HEK293 (cell line): Measurements from ENCODE around the gene ZBTB8A.

ENCODE experiments used
- CTCF ChIA-PET: fragments of 350-600 bp; formaldehyde crosslinking; extraction: SDS; loops from one replicate; lab custom pipeline; 2021; ENCODE audit warnings: antibody characterized with exemption; lab: Yijun Ruan, JAX
- POLR2A ChIA-PET: fragments of 300-600 bp; formaldehyde crosslinking; extraction: SDS; loops from one replicate; lab custom pipeline; 2020; ENCODE audit warnings: antibody characterized with exemption, inconsistent platforms; lab: Yijun Ruan, JAX
- H3K27ac ChIP-seq: fragments of 200-500 bp; sonication (Bioruptor generic); 2 replicates; pipeline ENCODE4 v1.5.1; 2014; ENCODE audit warnings: low read depth, low read length, control low read depth, inconsistent platforms; ENCODE audit errors: extremely low read depth
- H3K36me3 ChIP-seq, 2 experiments: fragments of 200-500 bp in 1 of 2; sonication (Bioruptor generic) in 1 of 2; 1 replicate in 1 of 2; 2 replicates in 1 of 2; pipeline ENCODE4 v1.5.1; 2014 to 2017; ENCODE audit warnings: inconsistent platforms in 2 of 2, low read length in 2 of 2; ENCODE audit not compliant: control insufficient read depth in 2 of 2, insufficient read depth in 1 of 2
- H3K4me1 ChIP-seq: fragments of 200-500 bp; sonication (Bioruptor generic); 2 replicates; pipeline ENCODE4 v1.5.1; 2014; ENCODE audit warnings: mild to moderate bottlenecking, low read length, inconsistent platforms; ENCODE audit not compliant: control insufficient read depth, insufficient read depth
- H3K4me3 ChIP-seq: 2 replicates; pipeline ENCODE4 v1.5.1; 2011; ENCODE audit warnings: low read depth, mild to moderate bottlenecking, control low read depth, low read length, moderate library complexity
- H3K9me3 ChIP-seq: fragments of 200-500 bp; sonication (Bioruptor generic); 2 replicates; pipeline ENCODE4 v1.5.1; 2014; ENCODE audit warnings: low read depth, low read length, inconsistent platforms; ENCODE audit not compliant: control insufficient read depth, insufficient read depth
- ATF2 ChIP-seq: fragments of 450-650 bp; formaldehyde crosslinking; IDR thresholded peaks from 2 replicates; pipeline ENCODE4 v1.5.1; 2016; ENCODE audit warnings: missing biosample characterization, missing genetic modification characterization, low read depth
- FEZF1 ChIP-seq: fragments of 450-650 bp; formaldehyde crosslinking; IDR thresholded peaks from 2 replicates; pipeline ENCODE4 v1.5.1; 2016; ENCODE audit warnings: missing biosample characterization, missing genetic modification characterization
- GLIS2 ChIP-seq: fragments of 450-650 bp; formaldehyde crosslinking; IDR thresholded peaks from 2 replicates; pipeline ENCODE4 v1.5.1; 2016; ENCODE audit warnings: missing biosample characterization, missing genetic modification characterization
- HOXC10 ChIP-seq: sonication (generic); formaldehyde crosslinking; IDR thresholded peaks from 2 replicates; pipeline ENCODE4 v1.8.1; 2023; ENCODE audit warnings: mild to moderate bottlenecking, missing genetic modification reagents
- KLF8 ChIP-seq: fragments of 450-650 bp; formaldehyde crosslinking; IDR thresholded peaks from 2 replicates; pipeline ENCODE4 v1.5.1; 2016; ENCODE audit warnings: missing biosample characterization, missing genetic modification characterization
- PRDM1 ChIP-seq: fragments of 450-650 bp; formaldehyde crosslinking; IDR thresholded peaks from 2 replicates; pipeline ENCODE4; 2016; ENCODE audit warnings: missing biosample characterization, missing genetic modification characterization
- SALL2 ChIP-seq: fragments of 450-650 bp; formaldehyde crosslinking; IDR thresholded peaks from 2 replicates; pipeline ENCODE4 v1.5.0; 2017; ENCODE audit warnings: missing biosample characterization, mild to moderate bottlenecking, missing genetic modification characterization, borderline replicate concordance
- SETDB1 ChIP-seq: IDR thresholded peaks from one replicate; pipeline ENCODE4 v1.6.1; 2017; ENCODE audit warnings: mild to moderate bottlenecking, low read length, moderate library complexity, mixed read lengths; ENCODE audit not compliant: insufficient read length
- ZBTB6 ChIP-seq: fragments of 450-650 bp; formaldehyde crosslinking; IDR thresholded peaks from 2 replicates; pipeline ENCODE4 v1.5.1; 2017; ENCODE audit warnings: missing biosample characterization, missing genetic modification characterization
- ZFP41 ChIP-seq: fragments of 450-650 bp; formaldehyde crosslinking; IDR thresholded peaks from 2 replicates; pipeline ENCODE4 v1.5.1; 2016; ENCODE audit warnings: missing biosample characterization, missing genetic modification characterization, borderline replicate concordance
- ZFP69B ChIP-seq: fragments of 450-650 bp; formaldehyde crosslinking; IDR thresholded peaks from 2 replicates; pipeline ENCODE4 v1.5.1; 2016; ENCODE audit warnings: missing biosample characterization, missing genetic modification characterization
- ZNF114 ChIP-seq: fragments of 450-650 bp; formaldehyde crosslinking; IDR thresholded peaks from 2 replicates; pipeline ENCODE4 v1.5.0; 2017; ENCODE audit warnings: missing biosample characterization, missing genetic modification characterization
- ZNF239 ChIP-seq: fragments of 450-650 bp; formaldehyde crosslinking; IDR thresholded peaks from 2 replicates; pipeline ENCODE4 v1.5.1; 2016; ENCODE audit warnings: missing biosample characterization, missing genetic modification characterization
- ZNF324 ChIP-seq: fragments of 450-650 bp; formaldehyde crosslinking; IDR thresholded peaks from 2 replicates; pipeline ENCODE4 v1.5.1; 2016; ENCODE audit warnings: missing biosample characterization, missing genetic modification characterization
- ZNF366 ChIP-seq: fragments of 450-650 bp; formaldehyde crosslinking; conservative IDR thresholded peaks from 2 replicates; pipeline ENCODE4 v1.5.1; 2016; ENCODE audit warnings: missing biosample characterization, missing genetic modification characterization
- ZNF394 ChIP-seq: fragments of 450-650 bp; formaldehyde crosslinking; IDR thresholded peaks from 2 replicates; pipeline ENCODE4 v1.5.1; 2016; ENCODE audit warnings: missing biosample characterization, missing genetic modification characterization, mild to moderate bottlenecking, moderate library complexity, borderline replicate concordance
- ZNF398 ChIP-seq: fragments of 450-650 bp; formaldehyde crosslinking; IDR thresholded peaks from 2 replicates; pipeline ENCODE4 v1.5.1; 2017; ENCODE audit warnings: missing biosample characterization, missing genetic modification characterization
- ZNF433 ChIP-seq: fragments of 450-650 bp; formaldehyde crosslinking; IDR thresholded peaks from 2 replicates; pipeline ENCODE4 v1.5.1; 2016; ENCODE audit warnings: missing biosample characterization, missing genetic modification characterization, low read depth
- ZNF555 ChIP-seq: fragments of 450-650 bp; formaldehyde crosslinking; conservative IDR thresholded peaks from 2 replicates; pipeline ENCODE4 v1.5.1; 2017; ENCODE audit warnings: missing biosample characterization, mild to moderate bottlenecking, missing genetic modification characterization, inconsistent platforms
- ZNF585B ChIP-seq: fragments of 450-650 bp; formaldehyde crosslinking; IDR thresholded peaks from 2 replicates; pipeline ENCODE4 v1.5.1; 2016; ENCODE audit warnings: missing biosample characterization, missing genetic modification characterization
- ZNF600 ChIP-seq: fragments of 450-650 bp; formaldehyde crosslinking; IDR thresholded peaks from 2 replicates; pipeline ENCODE4 v1.5.1; 2016; ENCODE audit warnings: missing biosample characterization, missing genetic modification characterization
- ZNF645 ChIP-seq: fragments of 450-650 bp; formaldehyde crosslinking; IDR thresholded peaks from 2 replicates; pipeline ENCODE4; 2016; ENCODE audit warnings: missing biosample characterization, missing genetic modification characterization
- ZNF658 ChIP-seq: fragments of 450-650 bp; formaldehyde crosslinking; IDR thresholded peaks from 2 replicates; pipeline ENCODE4; 2016; ENCODE audit warnings: missing biosample characterization, missing genetic modification characterization
- ZNF660 ChIP-seq: fragments of 450-650 bp; IDR thresholded peaks from 2 replicates; pipeline ENCODE4 v1.5.1; 2018; ENCODE audit warnings: missing biosample characterization, mild to moderate bottlenecking, missing genetic modification characterization
- ZNF768 ChIP-seq: fragments of 450-650 bp; formaldehyde crosslinking; IDR thresholded peaks from 2 replicates; pipeline ENCODE4 v1.5.1; 2018; ENCODE audit warnings: missing biosample characterization, mild to moderate bottlenecking, missing genetic modification characterization
- ZNF785 ChIP-seq: fragments of 450-650 bp; formaldehyde crosslinking; IDR thresholded peaks from 2 replicates; pipeline ENCODE4 v1.5.1; 2016; ENCODE audit warnings: missing biosample characterization, missing genetic modification characterization
- ZSCAN30 ChIP-seq: fragments of 450-650 bp; IDR thresholded peaks from 2 replicates; pipeline ENCODE4 v1.5.1; 2018; ENCODE audit warnings: missing biosample characterization, mild to moderate bottlenecking, missing genetic modification characterization, moderate library complexity

ZBTB8A gene

GRCh38 chr1:32536117-32536516 is 3.1 kb upstream of the ZBTB8A start (continued):
- TF ChIP-seq ZBTB6 (tag by site-specific recombination) = no peak
- no peak for TF ChIP-seq ZNF645
- no peak for TF ChIP-seq HOXC10

- H3K36me3 ChIP-seq = no peaks in the 10 kb centered on the region
- ChIA-PET POLR2A (interaction anchor here (0.5 kb wide), 1 partner anchor 98 kb away, joined by 4 read pairs; no protein-coding TSS in a partner anchor), CTCF (interaction anchor here (0.6 to 4.3 kb wide), 2 partner anchors 16 to 88 kb away, joined by 3 to 14 read pairs; no protein-coding TSS in a partner anchor)
- no peak overlapping the region for H3K27ac ChIP-seq
- no peak overlapping the region for H3K4me3 ChIP-seq
- no peaks in the 10 kb centered on the region for H3K9me3 ChIP-seq
- TF ChIP-seq ZNF394 (tag by site-specific recombination) = no peak
- peak; percentile 24; the same call in 1 of the 2 replicates for TF ChIP-seq ATF2 (tag by site-specific recombination)
- H3K4me1 ChIP-seq = peaks cover 9% of the 10 kb centered on the region
Observed at GRCh38 chr1:32536764-32537163, 2.5 kb upstream of the ZBTB8A start.

- CTCF ChIA-PET = interaction anchor here (0.6 to 1.0 kb wide), 2 partner anchors 72 to 106 kb away, joined by 4 to 5 read pairs; no protein-coding TSS in a partner anchor
- H3K27ac ChIP-seq = peak overlapping the region; percentile 69
- TF ChIP-seq ZNF585B (tag by site-specific recombination) = no peak
- TF ChIP-seq ZNF785 (tag by site-specific recombination) = no peak
- 0 out of 2 replicates have a peak, but pooled peaks have one; percentile 15 for TF ChIP-seq ZSCAN30 (tag by site-specific recombination)
- TF ChIP-seq ZNF398 (tag by site-specific recombination) = peak; percentile 10; the same call in 1 of the 2 replicates
- peak; percentile 36; the same call in 1 of the 2 replicates for TF ChIP-seq ZNF600 (tag by site-specific recombination)
- TF ChIP-seq PRDM1 (tag by site-specific recombination) = no peak
- TF ChIP-seq ZNF239 = no peak
- no peak for TF ChIP-seq ZNF658 (tag by site-specific recombination)
- TF ChIP-seq ZNF660 (tag by site-specific recombination) = peak; percentile 16; the same call in 1 of the 2 replicates
- TF ChIP-seq SALL2 = no peak
- no peak for TF ChIP-seq FEZF1
- peak; percentile 54; the same call in 1 of the 2 replicates for TF ChIP-seq KLF8 (tag by site-specific recombination)
- no peak for TF ChIP-seq ZNF324 (tag by site-specific recombination)
- no peak for TF ChIP-seq ZNF433
- no peak for TF ChIP-seq ZFP41
- no peak for TF ChIP-seq ZNF114 (tag by site-specific recombination)
- TF ChIP-seq ZNF555 (tag by site-specific recombination) = no peak
- no peak for TF ChIP-seq ZFP69B (tag by site-specific recombination)
- no peak for TF ChIP-seq ZNF366
- TF ChIP-seq ZNF768 (tag by site-specific recombination) = no peak
- no peak for TF ChIP-seq SETDB1
- TF ChIP-seq GLIS2 (tag by site-specific recombination) = 0 out of 2 replicates have a peak, but pooled peaks have one; percentile 31
Observed at GRCh38 chr1:32539584-32540571, 651 bp downstream of the ZBTB8A start.

More at GRCh38 chr1:32539584-32540571, 651 bp downstream of the ZBTB8A start:
- Histone ChIP-seq H3K4me1 (peaks cover 9% of the 10 kb centered on the region), H3K4me3 (peak overlapping the region; percentile 57), H3K9me3 (no peaks in the 10 kb centered on the region), H3K36me3 (no peaks in the 10 kb centered on the region)
- POLR2A ChIA-PET = interaction anchor here (0.5 to 1.6 kb wide), 3 partner anchors 8 to 111 kb away, joined by 3 to 7 read pairs (median 3); partner anchors contain the start of gene RBBP4
